Suprapubic skin (tissue), 4 donors: Measurements from ENCODE around the gene WFDC2. TPM values are rescaled to one million over a fixed set of nuclear protein-coding genes. Genes with fewer than 3 reads are reported as not detected.

Experiments used
- DNase-seq, 2 donors: peaks; one replicate each; pipeline ENCODE4 v3.0.0-alpha.2; 2019; ENCODE audit warnings: low spot score in 2 of 2
- H3K27ac ChIP-seq: fragments of 200-600 bp; sonication (generic); one replicate; pipeline ENCODE4 v1.5.1; 2019
- H3K27me3 ChIP-seq: fragments of 200-600 bp; sonication (generic); one replicate; pipeline ENCODE4 v1.5.1; 2019
- H3K36me3 ChIP-seq: fragments of 200-600 bp; sonication (generic); one replicate; pipeline ENCODE4 v1.5.1; 2019
- H3K4me1 ChIP-seq: fragments of 200-600 bp; sonication (generic); one replicate; pipeline ENCODE4 v1.5.1; 2019
- H3K4me3 ChIP-seq: fragments of 200-600 bp; sonication (generic); one replicate; pipeline ENCODE4 v1.5.1; 2019; ENCODE audit warnings: mild to moderate bottlenecking
- H3K9me3 ChIP-seq: fragments of 200-600 bp; sonication (generic); one replicate; pipeline ENCODE4 v1.5.1; 2019
- EP300 ChIP-seq: sonication (generic); formaldehyde crosslinking; IDR thresholded peaks from one replicate; pipeline ENCODE4 v1.6.1; 2017; ENCODE audit warnings: antibody characterized with exemption
- POLR2A ChIP-seq, 2 donors: fragments of 450-650 bp; IDR thresholded peaks; one replicate each; pipeline ENCODE4 v1.6.1; 2017; ENCODE audit warnings: antibody characterized with exemption in 2 of 2, mild to moderate bottlenecking in 2 of 2, moderate library complexity in 2 of 2
- POLR2AphosphoS5 ChIP-seq, 3 donors: sonication (generic); formaldehyde crosslinking; IDR thresholded peaks; one replicate each; pipeline ENCODE4 v1.6.1; 2017; ENCODE audit warnings: antibody characterized with exemption in 3 of 3
- WGBS: methylation state at CpG from one replicate; pipeline ENCODE4 v1.1.5; 2018; 5-methylcytosine and 5-hydroxymethylcytosine counted together
- total RNA-seq, 4 donors: library from RNA; depleted of rRNA; stranded (reverse); fragments of >200 nt; gene quantifications; one replicate each; pipeline ENCODE4 v1.1.0, GENCODE V29; 2016
- TF ChIP-seq, protein P1 (sequence below), 2 donors: fragments of 200-600 bp in 1 of 2; fragments of 450-650 bp in 1 of 2; sonication (generic) in 1 of 2; IDR thresholded peaks; one replicate each; pipeline ENCODE4 v1.5.1; 2016 to 2019; ENCODE audit warnings: antibody characterized with exemption in 2 of 2, mild to moderate bottlenecking in 1 of 2, moderate library complexity in 1 of 2

WFDC2 gene
- total RNA-seq, 4 donors from 2014 or later: 29.6 to 58.0 (median 34.1) TPM

DNA sequence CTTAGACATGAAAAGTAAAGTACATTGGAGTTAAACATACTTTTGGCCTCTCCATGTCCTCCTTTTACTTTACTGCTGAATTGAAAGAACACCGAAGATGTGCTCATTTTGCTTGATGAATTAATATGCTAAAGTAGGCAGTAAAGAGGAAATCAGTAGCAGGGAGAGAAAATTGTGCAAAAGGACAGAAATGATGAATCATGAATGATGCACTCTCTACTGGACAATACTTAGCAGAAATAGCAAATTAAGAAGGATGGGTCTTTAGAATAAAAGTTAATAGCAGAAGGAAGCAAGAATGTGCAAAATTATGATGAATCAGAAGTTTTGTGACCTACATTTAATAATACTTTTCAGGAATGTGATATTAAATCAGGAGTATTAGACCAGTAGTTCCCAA is 54.3 kb downstream of the WFDC2 start:
- no peaks in the 10 kb centered on the region for H3K36me3 ChIP-seq
- WGBS: 64% methylated on average over 1 of the region's 1 CpG
- H3K4me1 ChIP-seq: peaks cover 6% of the 10 kb centered on the region
- peaks cover 11% of the 10 kb centered on the region for H3K27me3 ChIP-seq
- no peak for DNase-seq
- no peak overlapping the region for H3K27ac ChIP-seq
- no peak overlapping the region for H3K4me3 ChIP-seq
- no peak for TF ChIP-seq POLR2AphosphoS5 (IDR thresholded peaks at IDR 0.05)
- TF ChIP-seq, protein P1, sequence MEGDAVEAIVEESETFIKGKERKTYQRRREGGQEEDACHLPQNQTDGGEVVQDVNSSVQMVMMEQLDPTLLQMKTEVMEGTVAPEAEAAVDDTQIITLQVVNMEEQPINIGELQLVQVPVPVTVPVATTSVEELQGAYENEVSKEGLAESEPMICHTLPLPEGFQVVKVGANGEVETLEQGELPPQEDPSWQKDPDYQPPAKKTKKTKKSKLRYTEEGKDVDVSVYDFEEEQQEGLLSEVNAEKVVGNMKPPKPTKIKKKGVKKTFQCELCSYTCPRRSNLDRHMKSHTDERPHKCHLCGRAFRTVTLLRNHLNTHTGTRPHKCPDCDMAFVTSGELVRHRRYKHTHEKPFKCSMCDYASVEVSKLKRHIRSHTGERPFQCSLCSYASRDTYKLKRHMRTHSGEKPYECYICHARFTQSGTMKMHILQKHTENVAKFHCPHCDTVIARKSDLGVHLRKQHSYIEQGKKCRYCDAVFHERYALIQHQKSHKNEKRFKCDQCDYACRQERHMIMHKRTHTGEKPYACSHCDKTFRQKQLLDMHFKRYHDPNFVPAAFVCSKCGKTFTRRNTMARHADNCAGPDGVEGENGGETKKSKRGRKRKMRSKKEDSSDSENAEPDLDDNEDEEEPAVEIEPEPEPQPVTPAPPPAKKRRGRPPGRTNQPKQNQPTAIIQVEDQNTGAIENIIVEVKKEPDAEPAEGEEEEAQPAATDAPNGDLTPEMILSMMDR (IDR thresholded peaks at IDR 0.05): no peak
- TF ChIP-seq EP300: no peak
- TF ChIP-seq POLR2A (IDR thresholded peaks at IDR 0.05): no peak
- H3K9me3 ChIP-seq: no peaks in the 10 kb centered on the region

DNA sequence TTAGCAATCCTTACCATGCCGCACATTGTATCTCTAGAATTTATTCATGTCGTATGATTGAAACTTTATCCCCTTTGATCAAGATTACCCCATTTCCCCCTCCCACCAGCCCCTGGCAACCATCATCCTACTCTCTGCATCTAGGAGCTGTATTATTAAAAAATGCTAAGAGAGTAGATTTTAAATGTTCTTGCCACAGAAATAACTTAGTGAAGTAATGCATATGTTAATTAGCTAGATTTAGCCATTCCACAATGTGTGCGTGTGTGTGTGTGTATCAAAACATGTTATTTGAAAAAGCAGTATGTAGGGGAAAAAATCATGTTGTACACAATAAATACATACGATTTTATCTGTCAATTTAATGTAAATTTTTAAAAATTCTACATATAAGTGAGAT is 57.7 kb downstream of the WFDC2 start:
- Histone ChIP-seq H3K9me3 (no peaks in the 10 kb centered on the region), H3K27me3 (peaks cover 14% of the 10 kb centered on the region), H3K4me1 (no peaks in the 10 kb centered on the region), H3K27ac (no peak overlapping the region), H3K36me3 (no peaks in the 10 kb centered on the region), H3K4me3 (no peak overlapping the region)
- DNase-seq: no peak
- TF ChIP-seq POLR2A (IDR thresholded peaks at IDR 0.05) (no peak), EP300 (no peak), POLR2AphosphoS5 (IDR thresholded peaks at IDR 0.05) (no peak)
- TF ChIP-seq, protein P1 (IDR thresholded peaks at IDR 0.05): no peak
- WGBS: 76% methylated on average over 4 of the region's 4 CpGs

Other genes starting within 250 kb of the WFDC2 start
- under 1 TPM in 1 of 4 donors, not detected in 3; 0.25 TPM for gene SEMG2, start 248.4 kb upstream of the WFDC2 start, total RNA-seq
- 100 to 1,000 TPM in 3 of 4 donors, 10 to 100 TPM in 1; 97.4 to 632 (median 292) TPM for gene SLPI, start 215.2 kb upstream of the WFDC2 start, total RNA-seq
- gene RBPJL, start 162.9 kb upstream of the WFDC2 start, total RNA-seq: not detected
- gene MATN4, start 161.5 kb upstream of the WFDC2 start, total RNA-seq: 1 to 10 TPM in 1 of 4 donors, under 1 TPM in 2, not detected in 1; 0.25 to 1.5 (median 0.94) TPM
- 100 to 1,000 TPM; 156 to 255 (median 216) TPM for gene SDC4, start 121.3 kb upstream of the WFDC2 start, total RNA-seq
- 10 to 100 TPM; 30.9 to 49.5 (median 38.7) TPM for gene SYS1, start 106.6 kb upstream of the WFDC2 start, total RNA-seq
- gene TP53TG5, start 91.4 kb upstream of the WFDC2 start, total RNA-seq: under 1 TPM in 1 of 4 donors, not detected in 3; 0.32 TPM
- gene DBNDD2, start 61.5 kb upstream of the WFDC2 start, total RNA-seq: 10 to 100 TPM; 42.4 to 72.3 (median 49.7) TPM
- 10 to 100 TPM; 44.6 to 77.8 (median 51.8) TPM for gene PIGT, start 53.6 kb upstream of the WFDC2 start, total RNA-seq
- 1 to 10 TPM in 1 of 4 donors, not detected in 3; 3.2 TPM for gene SPINT3, start 45.9 kb downstream of the WFDC2 start, total RNA-seq
- gene WFDC6, start 69.7 kb downstream of the WFDC2 start, total RNA-seq: 1 to 10 TPM in 1 of 4 donors, not detected in 3; 1.6 TPM
- gene EPPIN, start 77.6 kb downstream of the WFDC2 start, total RNA-seq: under 1 TPM in 1 of 4 donors, not detected in 3; 0.42 TPM
- gene WFDC8, start 109.5 kb downstream of the WFDC2 start, total RNA-seq: not detected
- not detected for gene WFDC10A, start 160.0 kb downstream of the WFDC2 start, total RNA-seq
- gene WFDC9, start 161.5 kb downstream of the WFDC2 start, total RNA-seq: not detected
- not detected for gene WFDC11, start 200.5 kb downstream of the WFDC2 start, total RNA-seq
- not detected for gene WFDC13, start 232.3 kb downstream of the WFDC2 start, total RNA-seq
- gene WFDC10B, start 235.3 kb downstream of the WFDC2 start, total RNA-seq: not detected